Sciatic nerve (tissue), 2 donors: ENCODE results near the gene TP53BP1. TPM values are rescaled to one million over a fixed set of nuclear protein-coding genes. Genes with fewer than 3 reads are reported as not detected.

Experiments used
- ATAC-seq: fragments of 200-7000 bp; cut with Tn5 transposase; one replicate; pipeline ENCODE4 v1.9.1; 2020; ENCODE audit warnings: mild to moderate bottlenecking, moderate library complexity
- DNase-seq: peaks from one replicate; pipeline ENCODE4 v3.0.0-alpha.2; 2020; ENCODE audit warnings: low spot score
- intact Hi-C: fragments of 100-400 bp; cut with DNase I; formaldehyde crosslinking; loops from one replicate; pipeline ENCODE4 v1.14.2; 2022
- total RNA-seq: library from RNA; stranded (reverse); fragmentation: NEBNext Ultra II Directional; extraction: Animal tissue kit (Norgen Biotek cat#: 25700); gene quantifications from one replicate; pipeline ENCODE4 v1.2.1, GENCODE V29; 2021
- donor health status: DM: no; HTN: no; CAD: no.
- donor health status: DM: no; HTN: no; CAD: no.

Gene TP53BP1
- total RNA-seq, 1 donor from 2014 or later = 60.6 TPM

GRCh38 chr15:43378601-43379000 is 114.4 kb downstream of the TP53BP1 start:
- intact Hi-C loops = no loop called here
- ATAC-seq (no peak), DNase-seq (no peak)

DNA sequence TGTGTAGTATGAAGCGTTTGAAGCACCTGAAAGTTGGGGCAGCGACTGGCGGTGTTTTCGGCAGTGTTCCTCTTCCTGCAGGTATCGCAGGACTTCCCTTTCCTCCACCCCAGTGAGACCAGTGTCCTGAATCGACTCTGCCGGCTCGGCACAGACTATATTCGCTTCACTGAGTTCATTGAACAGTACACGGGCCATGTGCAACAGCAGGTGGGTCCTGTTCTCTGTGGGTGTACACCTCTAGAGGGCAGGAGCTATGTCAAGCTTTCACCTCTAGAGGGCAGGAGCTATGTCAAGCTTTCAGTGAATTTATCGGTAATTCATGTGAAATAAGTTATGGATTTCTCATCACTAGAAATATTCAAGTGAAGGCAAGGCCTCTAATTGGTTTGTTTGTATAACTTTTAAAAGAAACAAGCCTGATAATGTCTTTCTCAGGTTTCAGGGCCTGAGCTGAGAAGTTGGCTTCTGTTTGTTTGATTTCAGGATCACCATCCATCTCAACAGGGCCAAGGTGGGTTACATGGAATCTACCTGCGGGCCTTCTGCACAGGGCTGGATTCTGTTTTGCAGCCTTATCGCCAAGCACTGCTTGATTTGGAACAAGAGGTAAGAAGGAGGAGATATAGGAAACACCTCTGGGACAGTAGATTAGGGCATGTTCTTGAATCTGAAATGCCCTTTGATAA is 116.8 kb downstream of the TP53BP1 start:
- ATAC-seq = no peak
- intact Hi-C loops = no loop called here

GRCh38 chr15:43370975-43371974 is 121.7 kb downstream of the TP53BP1 start, which contains the start of the genes TUBGCP4 and ZSCAN29:
Gene TUBGCP4 (plus strand): TSS chr15:43371101. CDS start chr15:43371355, 254 bp downstream.
Gene ZSCAN29 (minus strand): TSS chr15:43371043. CDS start chr15:43369913, 1,130 bp downstream.
- peak; percentile 86 for DNase-seq
- ATAC-seq = peak; percentile 97
- intact Hi-C loops = no loop called here

More for the DNA sequence above, 116.8 kb downstream of the TP53BP1 start:
- no peak for DNase-seq

DNA sequence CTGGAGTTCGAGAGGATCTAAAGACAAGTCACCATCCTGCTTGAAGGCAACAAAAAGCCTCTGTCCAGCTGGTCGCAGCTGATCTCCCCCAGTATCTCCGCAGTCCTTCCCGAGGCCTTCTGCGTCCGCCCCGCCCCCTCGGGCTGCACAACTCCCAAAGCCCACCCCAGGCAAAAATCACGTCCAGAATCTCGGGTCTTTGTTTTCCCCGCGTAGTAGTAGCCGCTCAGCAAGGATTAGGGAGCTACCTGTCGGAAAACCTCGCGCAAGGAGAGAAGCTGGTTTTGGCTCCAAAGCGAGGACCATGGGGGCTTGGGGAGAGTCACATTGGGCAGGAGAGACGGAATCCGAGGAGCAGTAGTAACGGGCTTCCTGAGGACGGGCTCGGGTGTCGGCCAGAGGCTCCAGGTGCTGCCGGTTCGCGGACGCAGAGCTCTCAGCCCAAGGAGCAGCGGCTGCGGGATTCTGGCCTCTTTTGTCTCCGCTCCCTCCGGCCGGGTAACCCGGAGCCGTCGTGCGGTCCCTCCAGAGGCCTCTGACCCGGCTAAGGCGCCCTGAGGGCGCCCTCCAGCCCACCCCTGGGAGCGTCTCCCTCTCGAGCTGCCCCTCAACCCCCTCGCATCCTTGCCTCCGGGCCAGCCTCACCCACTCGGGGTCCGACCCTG is 122.5 kb downstream of the TP53BP1 start:
- intact Hi-C loops = no loop called here
- ATAC-seq (peak; percentile 66), DNase-seq (no peak)

DNA sequence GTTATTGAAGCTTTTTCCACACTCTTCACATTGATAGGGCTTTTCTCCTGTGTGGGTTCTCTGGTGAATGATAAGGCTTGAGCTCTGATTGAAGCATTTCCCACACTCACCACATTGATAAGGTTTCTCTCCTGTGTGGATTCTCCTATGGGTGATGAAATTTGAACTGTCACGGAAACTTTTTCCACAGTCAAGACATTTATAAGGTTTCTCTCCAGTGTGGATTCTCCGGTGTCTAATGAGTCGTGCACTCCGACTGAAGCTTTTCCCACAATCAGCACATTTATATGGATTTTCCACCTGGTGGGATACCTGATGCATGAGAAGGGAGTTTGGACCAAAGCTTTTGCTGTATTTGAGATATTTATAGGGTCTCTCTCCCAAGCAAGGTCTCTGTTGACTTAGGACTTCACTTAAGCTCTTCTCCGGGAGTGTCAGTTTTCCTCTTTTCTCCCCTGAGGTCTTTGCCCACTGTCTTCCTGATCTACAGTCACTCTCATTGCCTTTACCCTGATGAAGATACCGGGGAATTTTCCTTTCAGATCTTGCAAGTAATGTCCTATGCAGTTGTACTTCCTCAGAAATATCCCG is 131.5 kb downstream of the TP53BP1 start:
- intact Hi-C loops = no loop called here
- ATAC-seq = no peak
- no peak for DNase-seq

DNA sequence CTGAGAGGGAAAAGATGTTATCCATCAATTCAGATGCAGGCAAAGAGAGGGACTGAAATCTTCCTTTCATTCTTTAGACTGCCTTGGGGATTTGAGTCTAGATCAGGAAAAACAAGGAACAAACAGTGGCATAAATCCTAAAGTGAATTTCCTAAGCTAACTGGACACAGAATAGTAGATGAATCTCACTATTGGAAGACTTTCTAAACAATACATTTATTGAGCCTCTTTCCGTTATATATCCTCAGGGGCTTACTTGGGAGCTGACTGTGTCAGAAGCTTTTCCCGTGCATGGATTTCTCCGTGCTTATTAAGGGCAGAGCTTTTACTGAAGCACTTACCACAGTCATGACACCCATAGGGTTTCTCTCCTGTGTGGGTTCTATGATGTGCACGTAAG is 132.1 kb downstream of the TP53BP1 start:
- intact Hi-C loops = no loop called here
- DNase-seq (no peak), ATAC-seq (no peak)

Other genes with a start within 250 kb of the TP53BP1 start
- not detected for gene TGM5, start 226.2 kb downstream of the TP53BP1 start, total RNA-seq
- not detected for gene TGM7, start 190.9 kb downstream of the TP53BP1 start, total RNA-seq
- 6.9 TPM for gene LCMT2, start 162.6 kb downstream of the TP53BP1 start, total RNA-seq
- 24.5 TPM for gene ZSCAN29, start 122.1 kb downstream of the TP53BP1 start, total RNA-seq
- 18.9 TPM for gene TUBGCP4, start 122.1 kb downstream of the TP53BP1 start, total RNA-seq
- 32.4 TPM for gene MAP1A, start 24.5 kb upstream of the TP53BP1 start, total RNA-seq
- 74.8 TPM for gene PPIP5K1, start 97.1 kb upstream of the TP53BP1 start, total RNA-seq
- not detected for gene CKMT1B, start 100.9 kb upstream of the TP53BP1 start, total RNA-seq
- 0.89 TPM for gene STRC, start 125.6 kb upstream of the TP53BP1 start, total RNA-seq
- 12.5 TPM for gene CATSPER2, start 155.7 kb upstream of the TP53BP1 start, total RNA-seq
- 0.36 TPM for gene CKMT1A, start 200.7 kb upstream of the TP53BP1 start, total RNA-seq